HepG2 (cell line): ENCODE measurements around the gene TTC32. TPM values are rescaled to one million over a fixed set of nuclear protein-coding genes. Genes with fewer than 3 reads are reported as not detected.

Experiments
- CSRNP1 ChIP-seq: sonication (generic); formaldehyde crosslinking; IDR thresholded peaks from 2 replicates; pipeline ENCODE4 v1.8.1; 2023; ENCODE audit warnings: mild to moderate bottlenecking, missing genetic modification reagents
- EED ChIP-seq: sonication (generic); formaldehyde crosslinking; IDR thresholded peaks from 2 replicates; pipeline ENCODE4 v1.5.0; 2020; ENCODE audit warnings: mild to moderate bottlenecking, missing genetic modification reagents
- HOXA7 ChIP-seq: sonication (generic); formaldehyde crosslinking; IDR thresholded peaks from 2 replicates; pipeline ENCODE4 v1.8.1; 2022; ENCODE audit warnings: mild to moderate bottlenecking, missing genetic modification reagents, moderate library complexity
- KDM1A ChIP-seq: IDR thresholded peaks from 2 replicates; pipeline ENCODE4 v1.6.1; 2016; ENCODE audit warnings: missing compliant biosample characterization
- KMT2B ChIP-seq: IDR thresholded peaks from 2 replicates; pipeline ENCODE4 v1.6.1; 2016; ENCODE audit warnings: missing genetic modification reagents, missing compliant biosample characterization
- MAZ ChIP-seq, 2 experiments: sonication (generic) in 1 of 2; formaldehyde crosslinking in 1 of 2; IDR thresholded peaks; 2 replicates each; pipeline versions ENCODE4 v1.5.0 to v1.6.1; 2012 to 2020; ENCODE audit warnings: low read depth in 2 of 2, mild to moderate bottlenecking in 2 of 2, borderline replicate concordance in 1 of 2, improper control_type of control experiment in 1 of 2, low read length in 1 of 2, missing genetic modification reagents in 1 of 2, moderate library complexity in 1 of 2
- NFRKB ChIP-seq: fragments of 450-650 bp; IDR thresholded peaks from 2 replicates; pipeline ENCODE4 v1.6.1; 2017
- PTBP1 ChIP-seq: fragments of 200-400 bp; formaldehyde crosslinking; IDR thresholded peaks from 2 replicates; pipeline ENCODE4 v1.6.1; 2018; ENCODE audit warnings: low read length, low read depth; ENCODE audit not compliant: poor library complexity, severe bottlenecking
- SAFB2 ChIP-seq: sonication (generic); formaldehyde crosslinking; IDR thresholded peaks from 2 replicates; pipeline ENCODE4 v1.5.1; 2020; ENCODE audit warnings: missing genetic modification reagents, low read depth, mild to moderate bottlenecking, borderline replicate concordance
- SMAD9 ChIP-seq: sonication (generic); formaldehyde crosslinking; IDR thresholded peaks from 2 replicates; pipeline ENCODE4 v1.5.1; 2020; ENCODE audit warnings: mild to moderate bottlenecking, missing genetic modification reagents
- SNAPC5 ChIP-seq: sonication (generic); formaldehyde crosslinking; IDR thresholded peaks from 2 replicates; pipeline ENCODE4 v1.8.1; 2023; ENCODE audit warnings: mild to moderate bottlenecking, missing genetic modification reagents, borderline replicate concordance
- SOX13 ChIP-seq, 3 experiments: fragments of 450-650 bp in 1 of 3; sonication (generic) in 1 of 3; formaldehyde crosslinking in 1 of 3; IDR thresholded peaks in 2 of 3; conservative IDR thresholded peaks in 1 of 3; 2 replicates each; pipeline versions ENCODE4 v1.5.0 to v1.6.1; 2016 to 2020; ENCODE audit warnings: antibody characterized with exemption in 1 of 3, mild to moderate bottlenecking in 1 of 3, missing compliant biosample characterization in 1 of 3, missing genetic modification reagents in 1 of 3, moderate library complexity in 1 of 3
- SP2 ChIP-seq: sonication (generic); formaldehyde crosslinking; IDR thresholded peaks from 2 replicates; pipeline ENCODE4 v1.5.1; 2020; ENCODE audit warnings: mild to moderate bottlenecking, missing genetic modification reagents
- SRF ChIP-seq: IDR thresholded peaks from 2 replicates; pipeline ENCODE4 v1.6.1; 2011; ENCODE audit warnings: mild to moderate bottlenecking, low read depth, low read length, moderate library complexity
- TBX2 ChIP-seq: sonication (generic); formaldehyde crosslinking; IDR thresholded peaks from 2 replicates; pipeline ENCODE4 v1.5.0; 2020; ENCODE audit warnings: missing genetic modification reagents, mild to moderate bottlenecking, borderline replicate concordance
- ZBTB14 ChIP-seq: sonication (generic); formaldehyde crosslinking; IDR thresholded peaks from 2 replicates; pipeline ENCODE4 v1.4.0; 2020; ENCODE audit warnings: missing genetic modification reagents
- ZBTB33 ChIP-seq: sonication (generic); formaldehyde crosslinking; IDR thresholded peaks from 2 replicates; pipeline ENCODE4 v1.4.0; 2020; ENCODE audit warnings: missing genetic modification reagents
- ZNF225 ChIP-seq: sonication (generic); formaldehyde crosslinking; IDR thresholded peaks from 2 replicates; pipeline ENCODE4 v1.4.0; 2020; ENCODE audit warnings: mild to moderate bottlenecking, missing genetic modification reagents
- ZNF343 ChIP-seq: sonication (generic); formaldehyde crosslinking; IDR thresholded peaks from 2 replicates; pipeline ENCODE4 v1.4.0; 2020; ENCODE audit warnings: mild to moderate bottlenecking, missing genetic modification reagents
- ZNF607 ChIP-seq: sonication (generic); formaldehyde crosslinking; IDR thresholded peaks from 2 replicates; pipeline ENCODE4 v1.5.1; 2020; ENCODE audit warnings: missing genetic modification reagents, mild to moderate bottlenecking, borderline replicate concordance
- ZNF615 ChIP-seq: sonication (generic); formaldehyde crosslinking; IDR thresholded peaks from 2 replicates; pipeline ENCODE4 v1.5.0; 2020; ENCODE audit warnings: mild to moderate bottlenecking, missing genetic modification reagents, borderline replicate concordance
- ZNF7 ChIP-seq: IDR thresholded peaks from 2 replicates; pipeline ENCODE4 v1.6.1; 2016; ENCODE audit warnings: missing biosample characterization, missing genetic modification reagents
- ZNF782 ChIP-seq: sonication (generic); formaldehyde crosslinking; IDR thresholded peaks from 2 replicates; pipeline ENCODE4 v1.4.0; 2020; ENCODE audit warnings: missing genetic modification reagents, mild to moderate bottlenecking, borderline replicate concordance
- ZNF790 ChIP-seq: sonication (generic); formaldehyde crosslinking; IDR thresholded peaks from 2 replicates; pipeline ENCODE4 v1.8.0; 2022; ENCODE audit warnings: missing genetic modification reagents, mild to moderate bottlenecking, borderline replicate concordance
- polyA plus RNA-seq, 8 experiments: library from polyadenylated mRNA; depleted of rRNA in 3 of 8; stranded (reverse) in 7 of 8; unstranded in 1 of 8; fragments of >200 nt; fragmentation: Illumina TruSeq in 4 of 8; extraction: Trizol in 4 of 8; gene quantifications; 2 replicates each; pipeline versions ENCODE4 v1.2.1 to v1.2.3, GENCODE V29; 2011 to 2016; ENCODE audit warnings: low read depth in 4 of 8, missing spikeins in 1 of 8, mixed read lengths in 1 of 8; ENCODE audit not compliant: insufficient read depth in 1 of 8
- total RNA-seq, 5 experiments: library from RNA; depleted of rRNA; stranded (reverse); fragments of >200 nt; fragmentation: Illumina TruSeq; extraction: Trizol; gene quantifications; 2 replicates each; pipeline ENCODE4 v1.2.3, GENCODE V29; 2016; ENCODE audit warnings: low read depth in 1 of 5

The TTC32 gene
- total and polyA plus RNA-seq, 2 of the 13 experiments (the other 11 are each of a cell fraction or from before 2014, with no cell fraction given) = 21.6 to 38.3 TPM

- TF ChIP-seq MAZ (IDR thresholded peaks at IDR 0.05; ENCODE audit: borderline replicate concordance, low read depth, low read length) (0 out of 2 replicates have a peak, but pooled peaks have one; percentile 62), MAZ (CRISPR knock-in tag; IDR thresholded peaks at IDR 0.05; ENCODE audit: low read depth) (peak; percentile 75), ZNF782 (CRISPR knock-in tag) (peak; percentile 93; the same call in 1 of the 2 replicates), ZBTB14 (CRISPR knock-in tag) (0 out of 2 replicates have a peak, but pooled peaks have one; percentile 38), HOXA7 (no peak), ZNF790 (no peak; the same call in 1 of the 2 replicates), SP2 (CRISPR knock-in tag) (0 out of 2 replicates have a peak, but pooled peaks have one; percentile 49), PTBP1 (no peak), EED (peak; percentile 91), SMAD9 (CRISPR knock-in tag) (peak; percentile 71; the same call in 1 of the 2 replicates), CSRNP1 (CRISPR knock-in tag) (peak; percentile 49), SOX13 (IDR thresholded peaks at IDR 0.05) (no peak), SOX13 (CRISPR knock-in tag; conservative IDR thresholded peaks at IDR 0.05 in 1 of 2, IDR thresholded peaks at IDR 0.05 in 1 of 2) (peak in 1 of 2 experiments; percentile 38; a peak in 1 of 4 replicates), KMT2B (peak; percentile 96), SAFB2 (CRISPR knock-in tag) (peak; percentile 40; the same call in 1 of the 2 replicates), TBX2 (CRISPR knock-in tag) (peak; percentile 84; the same call in 1 of the 2 replicates), ZNF607 (CRISPR knock-in tag) (peak; percentile 91), ZBTB33 (CRISPR knock-in tag) (peak; percentile 56; the same call in 1 of the 2 replicates), SRF (no peak), ZNF225 (CRISPR knock-in tag) (peak; percentile 87; the same call in 1 of the 2 replicates), ZNF7 (CRISPR knock-in tag) (no peak), SNAPC5 (CRISPR knock-in tag) (no peak), ZNF343 (peak; percentile 88), KDM1A (CRISPR knock-in tag) (no peak), ZNF615 (CRISPR knock-in tag) (no peak; the same call in 1 of the 2 replicates), NFRKB (no peak)
Observed at GRCh38 chr2:19901442-19902215, at the start of gene TTC32 (continued).
